HCT116 (cell line): Measurements from ENCODE around the gene TOX3. TPM values are rescaled to one million over a fixed set of nuclear protein-coding genes. Genes with fewer than 3 reads are reported as not detected.

Experiments used
- ATAC-seq: fragments of 200-7000 bp; cut with Tn5 transposase; 2 replicates; pipeline ENCODE4 v1.9.1; 2020; ENCODE audit warnings: mild to moderate bottlenecking, moderate library complexity
- BruUV-seq: library from RNA; stranded (reverse); fragments of 400-500 nt; replicated peaks from 2 replicates; lab custom pipeline; 2021; lab: Mats Ljungman, UMichigan
- CTCF ChIA-PET: fragments of 300-600 bp; sonication (Branson Sonifier 250); formaldehyde crosslinking; loops from one replicate; lab custom pipeline; 2021; ENCODE audit warnings: antibody characterized with exemption; lab: Charles Lee
- POLR2A ChIA-PET: fragments of 300-600, 350-600 bp; sonication (Branson Sonifier 250); formaldehyde crosslinking; loops from one replicate; lab custom pipeline; 2021; ENCODE audit warnings: antibody characterized with exemption; lab: Charles Lee
- RAD21 ChIA-PET, 2 experiments: fragments of 300-600 bp; sonication (Branson Sonifier 250); formaldehyde crosslinking; loops; one replicate each; lab custom pipeline; 2023; ENCODE audit warnings: low total read pairs in 2 of 2; ENCODE audit not compliant: uncharacterized antibody in 2 of 2, unreplicated experiment in 2 of 2, low non-redundant PET in 1 of 2; lab: Charles Lee
- DNase-seq: peaks from one replicate; pipeline ENCODE4 v3.0.0-alpha.2; 2010; ENCODE audit warnings: low read depth, low spot score
- H2AFZ ChIP-seq: fragments of 200-600 bp; shearing (Covaris generic), sonication (generic); 2 replicates; pipeline ENCODE4 v1.6.1; 2017; ENCODE audit warnings: low read depth, mixed run types, mixed read lengths, antibody characterized with exemption, low read length; ENCODE audit not compliant: poor library complexity, severe bottlenecking
- H3K27ac ChIP-seq: 2 replicates; pipeline ENCODE4 v1.5.1; 2012; ENCODE audit warnings: low read depth, low read length
- H3K27me3 ChIP-seq: fragments of 200-600 bp; sonication (generic); 2 replicates; pipeline ENCODE4 v1.6.1; 2016; ENCODE audit warnings: mixed run types, low read length, mixed read lengths; ENCODE audit not compliant: insufficient read depth
- H3K36me3 ChIP-seq, 2 experiments: fragments of 200-500 bp in 1 of 2; fragments of 200-600 bp in 1 of 2; sonication (Bioruptor generic) in 1 of 2; sonication (generic) in 1 of 2; 2 replicates each; pipeline versions ENCODE4 v1.5.1 to v1.6.1; 2014 to 2016; ENCODE audit warnings: low read length in 2 of 2, inconsistent platforms in 1 of 2, mixed read lengths in 1 of 2, mixed run types in 1 of 2; ENCODE audit not compliant: insufficient read depth in 2 of 2, control insufficient read depth in 1 of 2
- H3K4me1 ChIP-seq, 2 experiments: fragments of 200-600 bp in 1 of 2; sonication (generic) in 1 of 2; 2 replicates each; pipeline versions ENCODE4 v1.5.1 to v1.6.1; 2012 to 2017; ENCODE audit warnings: low read length in 2 of 2, inconsistent platforms in 1 of 2, mild to moderate bottlenecking in 1 of 2, mixed read lengths in 1 of 2, mixed run types in 1 of 2, moderate library complexity in 1 of 2; ENCODE audit not compliant: insufficient read depth in 2 of 2, control insufficient read depth in 1 of 2
- H3K4me2 ChIP-seq: fragments of 200-600 bp; sonication (generic); 2 replicates; pipeline ENCODE4 v1.6.1; 2017; ENCODE audit warnings: mixed run types, low read length, mixed read lengths
- H3K4me3 ChIP-seq, 2 experiments: fragments of 200-600 bp in 1 of 2; sonication (generic) in 1 of 2; replicated peaks in 1 of 2; 2 replicates each; pipeline ENCODE4 v1.5.1; 2011 to 2016; ENCODE audit warnings: low read length in 2 of 2, control low read depth in 1 of 2, low read depth in 1 of 2, mild to moderate bottlenecking in 1 of 2, mixed read lengths in 1 of 2, mixed run types in 1 of 2
- H3K79me2 ChIP-seq: fragments of 200-600 bp; sonication (generic); 2 replicates; pipeline ENCODE4 v1.6.1; 2017; ENCODE audit warnings: mild to moderate bottlenecking, mixed run types, low read length, moderate library complexity, mixed read lengths; ENCODE audit not compliant: insufficient read depth
- H3K9ac ChIP-seq: fragments of 200-600 bp; sonication (generic); 2 replicates; pipeline ENCODE4 v1.6.1; 2016; ENCODE audit warnings: low read length, mixed read lengths
- H3K9me2 ChIP-seq: fragments of 200-600 bp; sonication (generic), shearing (Covaris generic); 2 replicates; pipeline ENCODE4 v1.6.1; 2017; ENCODE audit warnings: mixed run types, mild to moderate bottlenecking, moderate library complexity; ENCODE audit not compliant: insufficient read depth
- H3K9me3 ChIP-seq, 2 experiments: fragments of 200-500 bp in 1 of 2; fragments of 200-600 bp in 1 of 2; sonication (Bioruptor generic) in 1 of 2; sonication (generic) in 1 of 2; 2 replicates each; pipeline ENCODE4 v1.6.1; 2014 to 2017; ENCODE audit warnings: low read length in 2 of 2, mixed read lengths in 2 of 2, inconsistent platforms in 1 of 2, low read depth in 1 of 2, mild to moderate bottlenecking in 1 of 2, mixed run types in 1 of 2, moderate library complexity in 1 of 2; ENCODE audit not compliant: control insufficient read depth in 1 of 2, insufficient read depth in 1 of 2
- H4K20me1 ChIP-seq: fragments of 200-600 bp; sonication (generic), shearing (Covaris generic); 2 replicates; pipeline ENCODE4 v1.6.1; 2017; ENCODE audit warnings: mixed run types, mild to moderate bottlenecking, moderate library complexity; ENCODE audit not compliant: insufficient read depth
- CBX3 ChIP-seq: IDR thresholded peaks from 2 replicates; pipeline ENCODE4 v1.6.1; 2012; ENCODE audit warnings: low read depth
- EGR1 ChIP-seq: IDR thresholded peaks from 2 replicates; pipeline ENCODE4 v1.6.1; 2012; ENCODE audit warnings: low read depth
- ELF1 ChIP-seq: IDR thresholded peaks from 2 replicates; pipeline ENCODE4 v1.6.1; 2012; ENCODE audit warnings: low read depth, borderline replicate concordance
- EZH2 ChIP-seq: fragments of 200-600 bp; sonication (generic); IDR thresholded peaks from 2 replicates; pipeline ENCODE4 v1.6.1; 2017; ENCODE audit warnings: antibody characterized with exemption, mixed run types
- EZH2phosphoT487 ChIP-seq: fragments of 200-600 bp; IDR thresholded peaks from 2 replicates; pipeline ENCODE4 v1.6.1; 2018; ENCODE audit warnings: antibody characterized with exemption, borderline replicate concordance
- FOSL1 ChIP-seq: IDR thresholded peaks from 2 replicates; pipeline ENCODE4 v1.6.1; 2012; ENCODE audit warnings: low read depth
- POLR2A ChIP-seq: IDR thresholded peaks from 2 replicates; pipeline ENCODE4 v1.7.0; 2011; ENCODE audit warnings: borderline replicate concordance; ENCODE audit not compliant: insufficient read depth, insufficient read length; ENCODE audit errors: extremely low read depth
- POLR2AphosphoS5 ChIP-seq: IDR thresholded peaks from 2 replicates; pipeline ENCODE4 v1.6.1; 2011; ENCODE audit warnings: mild to moderate bottlenecking, low read depth, low read length, moderate library complexity
- SIN3A ChIP-seq: IDR thresholded peaks from 2 replicates; pipeline ENCODE4 v1.6.1; 2012; ENCODE audit warnings: low read depth
- SP1 ChIP-seq: IDR thresholded peaks from 2 replicates; pipeline ENCODE4 v1.6.1; 2012; ENCODE audit warnings: low read depth
- SRF ChIP-seq: IDR thresholded peaks from 2 replicates; pipeline ENCODE4 v1.6.1; 2012; ENCODE audit warnings: low read depth
- TCF7L2 ChIP-seq: IDR thresholded peaks from 2 replicates; pipeline ENCODE4 v1.7.0; 2011; ENCODE audit warnings: borderline replicate concordance, inconsistent platforms; ENCODE audit not compliant: insufficient read depth, insufficient read length; ENCODE audit errors: extremely low read depth
- ZFX ChIP-seq: fragments of 450-650 bp; IDR thresholded peaks from 2 replicates; pipeline ENCODE4 v1.6.1; 2017
- ZNF274 ChIP-seq: fragments of 200-500 bp; sonication (Bioruptor generic); IDR thresholded peaks from 2 replicates; pipeline ENCODE4 v1.6.1; 2014; ENCODE audit warnings: mild to moderate bottlenecking, low read depth, low read length, inconsistent platforms
- intact Hi-C: fragments of 100-400 bp; cut with micrococcal nuclease; formaldehyde crosslinking; loops from 2 replicates; pipeline ENCODE4 v1.10.0; 2022
- total RNA-seq: library from RNA; stranded (reverse); gene quantifications from one replicate; pipeline ENCODE4 v1.2.1, GENCODE V29; 2021; ENCODE audit not compliant: unreplicated experiment
- TF ChIP-seq, protein P1 (sequence below): IDR thresholded peaks from 2 replicates; pipeline ENCODE4 v1.6.1; 2012
- TF ChIP-seq, protein P2 (sequence below): IDR thresholded peaks from 2 replicates; pipeline ENCODE4 v1.6.1; 2012
- TF ChIP-seq, protein P3 (sequence below), 3 experiments: fragments of 200-600 bp in 1 of 3; sonication (generic) in 1 of 3; IDR thresholded peaks in 2 of 3; conservative IDR thresholded peaks in 1 of 3; 2 replicates each; pipeline ENCODE4 v1.5.1; 2012 to 2017; ENCODE audit warnings: low read depth in 2 of 3, low read length in 2 of 3, antibody characterized with exemption in 1 of 3, borderline replicate concordance in 1 of 3, control low read depth in 1 of 3, mild to moderate bottlenecking in 1 of 3, mixed read lengths in 1 of 3, mixed run types in 1 of 3, moderate library complexity in 1 of 3; ENCODE audit not compliant: insufficient read depth in 1 of 3
- TF ChIP-seq, protein P4 (sequence below): IDR thresholded peaks from 2 replicates; pipeline ENCODE4 v1.6.1; 2011; ENCODE audit warnings: mild to moderate bottlenecking, low read length, moderate library complexity; ENCODE audit not compliant: insufficient replicate concordance; ENCODE audit errors: extremely low read depth

Gene TOX3
- total RNA-seq, 1 experiment from 2014 or later = not detected

DNA sequence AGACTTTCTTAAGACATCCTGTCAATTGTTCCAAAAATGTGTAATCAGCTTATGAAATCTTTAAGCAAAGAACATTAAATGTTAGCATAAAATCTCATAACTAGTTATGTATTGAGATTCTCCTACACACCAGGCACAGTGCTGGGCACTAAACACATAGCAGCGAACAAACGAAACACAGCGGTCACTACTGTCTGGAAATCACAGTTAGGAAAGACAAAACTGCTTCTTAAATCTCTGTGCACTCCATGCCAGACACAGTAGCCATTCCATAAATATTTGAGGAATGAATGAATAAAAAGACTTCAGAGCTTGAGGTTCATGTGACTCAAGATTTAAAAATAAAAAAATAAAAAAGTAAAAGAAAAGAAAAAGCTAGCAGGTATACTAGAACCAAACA lies 20.1 kb downstream of the TOX3 start:
- H3K4me3 ChIP-seq = no peak overlapping the region
- H3K36me3 ChIP-seq = no peaks in the 10 kb centered on the region
- H3K9ac ChIP-seq = no peak overlapping the region
- no peak overlapping the region for H3K27ac ChIP-seq
- no TSS peak for BruUV-seq
- H3K9me3 ChIP-seq = no peaks in the 10 kb centered on the region; a peak in 2 of 4 replicates
- no peaks in the 10 kb centered on the region for H3K79me2 ChIP-seq
- intact Hi-C loops = no loop called here
- no peaks in the 10 kb centered on the region for H3K4me1 ChIP-seq
- no peak for ATAC-seq
- DNase-seq = no peak
- ChIA-PET POLR2A (no interaction called here), CTCF (no interaction called here), RAD21 (no interaction called here)
- H2AFZ ChIP-seq = no peak overlapping the region
- no peak overlapping the region for H3K4me2 ChIP-seq
- no peaks in the 10 kb centered on the region for H3K27me3 ChIP-seq
- no peaks in the 10 kb centered on the region for H4K20me1 ChIP-seq
- no peak for TF ChIP-seq ZNF274
- no peak for TF ChIP-seq SP1
- TF ChIP-seq, protein P1, sequence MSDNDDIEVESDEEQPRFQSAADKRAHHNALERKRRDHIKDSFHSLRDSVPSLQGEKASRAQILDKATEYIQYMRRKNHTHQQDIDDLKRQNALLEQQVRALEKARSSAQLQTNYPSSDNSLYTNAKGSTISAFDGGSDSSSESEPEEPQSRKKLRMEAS = no peak
- TF ChIP-seq CBX3 = no peak
- no peak for TF ChIP-seq SIN3A
- no peak for TF ChIP-seq EGR1
- no peak for TF ChIP-seq EZH2
- TF ChIP-seq EZH2phosphoT487 = no peak
- TF ChIP-seq SRF = no peak
- TF ChIP-seq, protein P2, sequence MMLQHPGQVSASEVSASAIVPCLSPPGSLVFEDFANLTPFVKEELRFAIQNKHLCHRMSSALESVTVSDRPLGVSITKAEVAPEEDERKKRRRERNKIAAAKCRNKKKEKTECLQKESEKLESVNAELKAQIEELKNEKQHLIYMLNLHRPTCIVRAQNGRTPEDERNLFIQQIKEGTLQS = no peak
- TF ChIP-seq, protein P3, sequence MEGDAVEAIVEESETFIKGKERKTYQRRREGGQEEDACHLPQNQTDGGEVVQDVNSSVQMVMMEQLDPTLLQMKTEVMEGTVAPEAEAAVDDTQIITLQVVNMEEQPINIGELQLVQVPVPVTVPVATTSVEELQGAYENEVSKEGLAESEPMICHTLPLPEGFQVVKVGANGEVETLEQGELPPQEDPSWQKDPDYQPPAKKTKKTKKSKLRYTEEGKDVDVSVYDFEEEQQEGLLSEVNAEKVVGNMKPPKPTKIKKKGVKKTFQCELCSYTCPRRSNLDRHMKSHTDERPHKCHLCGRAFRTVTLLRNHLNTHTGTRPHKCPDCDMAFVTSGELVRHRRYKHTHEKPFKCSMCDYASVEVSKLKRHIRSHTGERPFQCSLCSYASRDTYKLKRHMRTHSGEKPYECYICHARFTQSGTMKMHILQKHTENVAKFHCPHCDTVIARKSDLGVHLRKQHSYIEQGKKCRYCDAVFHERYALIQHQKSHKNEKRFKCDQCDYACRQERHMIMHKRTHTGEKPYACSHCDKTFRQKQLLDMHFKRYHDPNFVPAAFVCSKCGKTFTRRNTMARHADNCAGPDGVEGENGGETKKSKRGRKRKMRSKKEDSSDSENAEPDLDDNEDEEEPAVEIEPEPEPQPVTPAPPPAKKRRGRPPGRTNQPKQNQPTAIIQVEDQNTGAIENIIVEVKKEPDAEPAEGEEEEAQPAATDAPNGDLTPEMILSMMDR (IDR thresholded peaks at IDR 0.05 in 2 of 3, conservative IDR thresholded peaks at IDR 0.05 in 1 of 3; ENCODE audit: borderline replicate concordance in 1 of 3, insufficient read depth in 1 of 3, low read depth in 2 of 3, low read length in 2 of 3) = no peak
- no peak for TF ChIP-seq ELF1
- no peak for TF ChIP-seq POLR2AphosphoS5
- no peak for TF ChIP-seq FOSL1
- no peak for TF ChIP-seq TCF7L2
- no peak for TF ChIP-seq ZFX
- TF ChIP-seq POLR2A = no peak
- TF ChIP-seq, protein P4, sequence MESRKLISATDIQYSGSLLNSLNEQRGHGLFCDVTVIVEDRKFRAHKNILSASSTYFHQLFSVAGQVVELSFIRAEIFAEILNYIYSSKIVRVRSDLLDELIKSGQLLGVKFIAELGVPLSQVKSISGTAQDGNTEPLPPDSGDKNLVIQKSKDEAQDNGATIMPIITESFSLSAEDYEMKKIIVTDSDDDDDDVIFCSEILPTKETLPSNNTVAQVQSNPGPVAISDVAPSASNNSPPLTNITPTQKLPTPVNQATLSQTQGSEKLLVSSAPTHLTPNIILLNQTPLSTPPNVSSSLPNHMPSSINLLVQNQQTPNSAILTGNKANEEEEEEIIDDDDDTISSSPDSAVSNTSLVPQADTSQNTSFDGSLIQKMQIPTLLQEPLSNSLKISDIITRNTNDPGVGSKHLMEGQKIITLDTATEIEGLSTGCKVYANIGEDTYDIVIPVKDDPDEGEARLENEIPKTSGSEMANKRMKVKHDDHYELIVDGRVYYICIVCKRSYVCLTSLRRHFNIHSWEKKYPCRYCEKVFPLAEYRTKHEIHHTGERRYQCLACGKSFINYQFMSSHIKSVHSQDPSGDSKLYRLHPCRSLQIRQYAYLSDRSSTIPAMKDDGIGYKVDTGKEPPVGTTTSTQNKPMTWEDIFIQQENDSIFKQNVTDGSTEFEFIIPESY = no peak
- no peaks in the 10 kb centered on the region for H3K9me2 ChIP-seq
